DMS153 treated with DMSO at 0.1 percent for 48 hours (cell line): ENCODE results near the gene RSL1D1.
"Not testable (repeated sequence)": the region's sequence is repeated elsewhere in the genome, so short reads cannot be mapped to it uniquely, and the experiment has no call there.

Experiments used
- DNase-seq: peaks from one replicate; lab custom pipeline; 2025; ENCODE audit not compliant: unreplicated experiment; lab: John Stamatoyannopoulos, UW

RSL1D1 gene

GRCh38 chr16:11799509-11800381, 51.6 kb downstream of the RSL1D1 start:
- no peak for DNase-seq

DNA sequence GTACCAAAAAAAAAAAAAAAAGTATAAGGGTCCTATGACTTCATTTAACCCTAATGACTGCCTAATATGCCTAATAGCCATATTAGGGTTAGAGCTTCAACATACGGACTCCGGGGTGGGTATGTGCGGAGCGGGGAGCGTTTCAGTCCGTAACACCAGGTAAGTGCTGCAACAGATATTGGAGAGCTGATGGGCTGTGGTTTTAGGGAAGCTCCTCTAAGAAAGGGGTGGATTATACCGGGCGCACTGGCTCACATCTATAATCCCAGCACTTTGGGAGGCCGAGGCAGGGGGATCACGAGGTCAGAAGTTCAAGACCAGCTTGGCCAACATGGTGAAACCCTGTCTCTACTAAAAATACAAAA, 52.3 kb downstream of the RSL1D1 start:
- DNase-seq, result no peak

- no peak for DNase-seq
These were observed 53.4 kb downstream of the RSL1D1 start for GRCh38 chr16:11797957-11798299.

GRCh38 chr16:11797166-11797956, 54.0 kb downstream of the RSL1D1 start, which contains the start of gene ZC3H7A:
Gene ZC3H7A (minus strand): TSS chr16:11797258. CDS start chr16:11782354, 14,904 bp downstream.
- DNase-seq, result peak; percentile 96

- DNase-seq, result no peak
These were observed 54.8 kb downstream of the RSL1D1 start for GRCh38 chr16:11796227-11797165.

DNA sequence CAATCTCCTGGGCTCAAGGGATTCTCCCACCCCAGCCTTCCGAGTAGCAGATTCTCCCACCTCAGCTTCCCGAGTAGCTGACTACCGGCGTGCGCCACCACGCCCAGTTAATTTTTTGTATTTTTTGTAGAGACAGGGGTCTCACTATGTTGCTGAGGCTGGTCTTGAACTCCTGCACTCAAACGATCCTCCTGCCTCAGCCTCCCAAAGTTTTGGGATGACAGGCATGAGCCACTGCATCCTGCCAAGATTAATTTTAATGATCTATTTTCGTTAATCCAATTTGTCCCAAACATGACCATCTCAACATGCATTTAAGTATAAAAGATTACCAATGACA, 55.5 kb downstream of the RSL1D1 start:
- DNase-seq, result no peak

- DNase-seq, result no peak
These were observed 56.1 kb downstream of the RSL1D1 start for GRCh38 chr16:11794996-11795886.

- no peak for DNase-seq
These were observed 56.9 kb downstream of the RSL1D1 start for GRCh38 chr16:11794447-11794846.

DNA sequence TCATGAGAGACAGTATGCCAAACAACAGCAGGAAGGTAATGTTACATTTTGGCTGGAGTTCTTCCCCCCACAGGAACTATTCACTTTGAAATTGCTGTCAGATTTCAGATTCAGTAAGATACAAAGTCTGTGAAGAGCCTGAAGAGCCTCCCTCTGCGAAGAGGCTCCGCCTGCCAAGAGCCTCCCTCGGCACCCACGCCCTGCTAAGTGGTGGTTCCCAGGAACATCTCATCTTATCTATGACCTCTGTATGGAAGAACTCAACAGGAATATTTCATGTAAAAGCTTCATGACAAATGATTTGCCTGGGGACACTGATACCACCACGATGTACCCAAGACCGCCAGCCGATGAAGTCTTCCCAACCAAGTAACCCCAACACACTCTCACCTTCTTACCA, 57.5 kb downstream of the RSL1D1 start:
- DNase-seq, result peak; percentile 20

DNA sequence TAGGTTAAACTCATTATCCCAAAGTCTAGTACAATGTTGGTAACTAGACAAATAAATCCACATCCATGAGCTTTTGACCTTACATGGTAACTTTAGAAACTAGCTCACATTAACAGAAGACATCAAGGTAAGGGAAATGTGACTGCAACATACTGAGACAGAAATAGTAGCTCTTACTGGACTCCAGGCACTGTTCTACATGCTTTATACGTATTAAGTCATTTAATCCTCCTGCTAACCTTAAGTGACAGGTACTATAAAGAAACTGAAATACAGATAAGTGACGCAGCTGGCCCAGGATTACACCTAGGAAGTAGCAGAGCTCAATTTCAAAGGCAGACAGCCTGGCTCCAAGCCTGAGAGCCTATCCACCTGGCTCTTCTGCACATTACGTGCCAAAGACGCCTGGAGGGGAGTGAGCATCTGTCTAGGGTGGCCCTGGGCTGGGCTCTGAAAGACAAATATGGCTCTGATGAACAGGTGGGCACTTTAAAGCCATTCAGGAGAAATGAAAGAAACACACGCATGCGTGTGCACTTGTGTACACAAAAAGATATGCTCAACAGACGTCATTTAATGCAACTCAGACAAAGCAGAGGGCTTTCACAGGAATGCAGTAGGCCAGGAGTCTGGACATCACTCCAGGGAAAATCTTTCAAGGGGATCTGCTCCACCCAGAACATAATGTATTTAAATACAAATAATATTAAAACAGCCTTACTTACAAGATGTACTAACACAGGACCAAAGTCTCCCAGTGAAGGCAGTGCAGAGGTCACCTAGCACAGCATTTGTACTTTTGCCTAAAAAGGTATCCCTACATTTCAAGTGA, 58.7 kb downstream of the RSL1D1 start:
- peak; percentile 94 for DNase-seq

- peak; percentile 57 for DNase-seq
These were observed 60.1 kb downstream of the RSL1D1 start for GRCh38 chr16:11791144-11791828.

GRCh38 chr16:11788914-11789313, 62.4 kb downstream of the RSL1D1 start:
- no peak for DNase-seq

- not testable (repeated sequence) for DNase-seq
These were observed 66.3 kb downstream of the RSL1D1 start for GRCh38 chr16:11784980-11785599.

- not testable (repeated sequence) for DNase-seq
These were observed 67.0 kb downstream of the RSL1D1 start for GRCh38 chr16:11784381-11784780.

DNA sequence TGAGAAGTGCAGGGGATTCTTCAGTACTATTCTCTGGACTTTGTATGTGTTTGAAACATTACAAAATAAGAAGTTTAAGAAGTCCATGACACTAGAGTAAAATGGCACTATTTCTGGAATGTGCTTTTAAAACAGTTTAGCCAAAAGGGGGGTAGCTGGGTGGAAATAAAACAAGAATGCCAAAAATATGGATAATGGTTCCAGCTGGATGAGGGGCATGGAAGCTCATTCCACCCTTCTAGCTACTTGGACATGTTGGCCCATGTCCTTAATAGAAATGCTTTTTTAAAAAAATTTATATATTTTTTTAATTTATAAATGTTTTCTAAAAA, 67.3 kb downstream of the RSL1D1 start:
- DNase-seq, result no peak
